GM18867 (cell line): ENCODE measurements around the gene SAP30.

ENCODE experiments used
- ATAC-seq: cut with Tn5 transposase; IDR thresholded peaks from one replicate; pipeline ENCODE4 v1.9.1; 2021; ENCODE audit warnings: mild to moderate bottlenecking, moderate library complexity; ENCODE audit not compliant: unreplicated experiment

Gene SAP30

GRCh38 chr4:173365359-173365996 lies 5.3 kb upstream of the SAP30 start:
- no peak for ATAC-seq

- ATAC-seq, result peak; percentile 9
These were observed 3.5 kb upstream of the SAP30 start for GRCh38 chr4:173367285-173367684.

GRCh38 chr4:173367946-173368345 lies 2.8 kb upstream of the SAP30 start:
- no peak for ATAC-seq

- peak; percentile 7 for ATAC-seq
These were observed 651 bp upstream of the SAP30 start for GRCh38 chr4:173370130-173370476.

GRCh38 chr4:173371292-173372192 lies 788 bp downstream of the SAP30 start:
- peak; percentile 26 for ATAC-seq

GRCh38 chr4:173374588-173374987 lies 3.8 kb downstream of the SAP30 start:
- no peak for ATAC-seq

GRCh38 chr4:173379929-173380328 lies 9.2 kb downstream of the SAP30 start:
- no peak for ATAC-seq

GRCh38 chr4:173380987-173381386 lies 10.2 kb downstream of the SAP30 start:
- ATAC-seq, result peak; percentile 60

GRCh38 chr4:173381610-173382009 lies 10.9 kb downstream of the SAP30 start:
- ATAC-seq, result no peak

- no peak for ATAC-seq
These were observed 11.6 kb downstream of the SAP30 start for GRCh38 chr4:173382349-173382748.

GRCh38 chr4:173386751-173387150 lies 16.0 kb downstream of the SAP30 start:
- ATAC-seq, result no peak

GRCh38 chr4:173391701-173392100 lies 20.9 kb downstream of the SAP30 start:
- no peak for ATAC-seq

- ATAC-seq, result no peak
These were observed 26.9 kb downstream of the SAP30 start for GRCh38 chr4:173397604-173398003.

GRCh38 chr4:173398220-173398619 lies 27.5 kb downstream of the SAP30 start:
- no peak for ATAC-seq

- no peak for ATAC-seq
These were observed 28.1 kb downstream of the SAP30 start, which contains the start of gene SCRG1 for GRCh38 chr4:173398779-173399415. TSS of gene SCRG1 (minus strand) at chr4:173399116. CDS start at chr4:173391414, 7,702 bp downstream.

GRCh38 chr4:173401063-173401462 lies 30.3 kb downstream of the SAP30 start:
- ATAC-seq, result no peak

- no peak for ATAC-seq
These were observed 32.3 kb downstream of the SAP30 start for GRCh38 chr4:173403051-173403450.

GRCh38 chr4:173404296-173404865 lies 33.6 kb downstream of the SAP30 start:
- ATAC-seq, result no peak

GRCh38 chr4:173405840-173406606 lies 35.3 kb downstream of the SAP30 start:
- ATAC-seq, result peak; percentile 53

GRCh38 chr4:173410079-173410478 lies 39.3 kb downstream of the SAP30 start:
- no peak for ATAC-seq
